Activated CD4-positive, alpha-beta memory T cell treated with anti-CD3 and anti-CD28 coated beads for 36 hours (primary cell): Measurements from ENCODE around the gene SSU72. TPM values are rescaled to one million over a fixed set of nuclear protein-coding genes. Genes with fewer than 3 reads are reported as not detected.
"Not testable (repeated sequence)": the region's sequence is repeated elsewhere in the genome, so short reads cannot be mapped to it uniquely, and the experiment has no call there.

Experiments
- CTCF ChIA-PET: fragments of 350-600 bp; sonication (Branson Sonifier 250); formaldehyde crosslinking; loops from one replicate; lab custom pipeline; 2021; ENCODE audit warnings: antibody characterized with exemption, inconsistent platforms; lab: Charles Lee
- POLR2A ChIA-PET: fragments of 350-600 bp; sonication (Branson Sonifier 250); formaldehyde crosslinking; loops from one replicate; lab custom pipeline; 2021; ENCODE audit warnings: antibody characterized with exemption; lab: Charles Lee
- DNase-seq: peaks from one replicate; pipeline ENCODE4 v3.0.0-alpha.2; 2020
- H3K27ac Mint-ChIP-seq: one replicate; pipeline ENCODE4 v1.8.0; 2021; ENCODE audit warnings: mixed read lengths
- H3K27me3 Mint-ChIP-seq: one replicate; pipeline ENCODE4 v1.8.0; 2021; ENCODE audit warnings: mixed read lengths
- H3K36me3 Mint-ChIP-seq: one replicate; pipeline ENCODE4 v1.8.0; 2021; ENCODE audit warnings: mixed read lengths
- H3K4me1 Mint-ChIP-seq: one replicate; pipeline ENCODE4 v1.8.0; 2021; ENCODE audit warnings: low read depth, mixed read lengths
- H3K4me3 Mint-ChIP-seq: one replicate; pipeline ENCODE4 v1.8.0; 2021; ENCODE audit warnings: mild to moderate bottlenecking, mixed read lengths
- H3K9me3 Mint-ChIP-seq: one replicate; pipeline ENCODE4 v1.8.0; 2021; ENCODE audit warnings: mixed read lengths
- intact Hi-C: fragments of 100-400 bp; cut with micrococcal nuclease; formaldehyde crosslinking; loops from one replicate; pipeline ENCODE4 v1.15.1; 2023
- total RNA-seq, 2 experiments: library from RNA; stranded (reverse); gene quantifications; one replicate each; pipeline ENCODE4 v1.2.3, GENCODE V29; 2021

The SSU72 gene
- total RNA-seq, 2 experiments from 2014 or later, result 106 to 107 TPM

DNA sequence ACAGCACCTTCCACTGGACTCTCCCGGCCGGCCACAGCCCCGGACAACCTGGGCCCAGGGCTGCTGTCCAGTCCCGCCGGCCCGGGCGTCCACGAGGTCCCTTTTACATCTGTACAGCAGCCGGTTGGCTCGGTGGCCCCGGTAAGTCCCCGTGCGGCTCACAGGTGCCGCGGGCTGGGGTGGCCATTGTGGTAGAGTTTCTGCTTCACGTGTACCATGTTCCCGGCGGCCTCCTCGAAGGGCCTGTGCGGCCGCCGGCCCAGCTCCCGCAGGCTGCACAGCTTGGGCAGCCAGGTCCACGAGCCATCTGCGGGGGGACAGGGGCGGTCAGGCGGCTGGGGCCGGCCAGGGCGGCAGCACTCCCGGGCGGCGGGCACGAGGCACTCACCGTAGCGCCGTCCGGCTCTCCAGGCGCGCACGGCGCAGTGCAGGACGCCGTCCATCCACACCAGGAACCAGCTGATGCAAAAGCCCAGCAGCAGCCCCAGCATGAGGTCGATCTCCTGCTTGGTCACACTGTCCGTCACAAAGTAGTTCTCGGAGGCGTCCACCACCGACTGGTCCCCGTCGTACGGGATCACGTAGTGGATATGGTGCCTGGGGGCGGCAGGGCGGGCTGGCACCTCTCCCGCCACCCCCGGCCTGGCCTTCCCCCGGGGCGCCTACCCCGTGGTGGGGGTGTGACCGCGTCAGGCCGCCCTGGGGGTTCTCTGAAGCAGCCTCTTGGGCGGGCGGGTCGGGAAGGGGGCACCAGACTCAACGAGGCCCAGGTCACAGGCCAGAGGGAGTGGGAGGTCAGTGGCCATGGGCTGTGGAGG lies 39.3 kb downstream of the SSU72 start:
- DNase-seq, result no peak
- ChIA-PET CTCF (interaction anchor here (1.1 kb wide), 1 partner anchor 163 kb away, joined by 3 read pairs; no protein-coding TSS in a partner anchor), POLR2A (no interaction called here)
- Mint-ChIP-seq H3K27me3 (no peaks in the 10 kb centered on the region), H3K36me3 (peaks cover 12% of the 10 kb centered on the region), H3K9me3 (peaks cover 9% of the 10 kb centered on the region), H3K27ac (no peak overlapping the region), H3K4me1 (no peaks in the 10 kb centered on the region), H3K4me3 (no peak overlapping the region)
- intact Hi-C loops, result no loop called here

DNA sequence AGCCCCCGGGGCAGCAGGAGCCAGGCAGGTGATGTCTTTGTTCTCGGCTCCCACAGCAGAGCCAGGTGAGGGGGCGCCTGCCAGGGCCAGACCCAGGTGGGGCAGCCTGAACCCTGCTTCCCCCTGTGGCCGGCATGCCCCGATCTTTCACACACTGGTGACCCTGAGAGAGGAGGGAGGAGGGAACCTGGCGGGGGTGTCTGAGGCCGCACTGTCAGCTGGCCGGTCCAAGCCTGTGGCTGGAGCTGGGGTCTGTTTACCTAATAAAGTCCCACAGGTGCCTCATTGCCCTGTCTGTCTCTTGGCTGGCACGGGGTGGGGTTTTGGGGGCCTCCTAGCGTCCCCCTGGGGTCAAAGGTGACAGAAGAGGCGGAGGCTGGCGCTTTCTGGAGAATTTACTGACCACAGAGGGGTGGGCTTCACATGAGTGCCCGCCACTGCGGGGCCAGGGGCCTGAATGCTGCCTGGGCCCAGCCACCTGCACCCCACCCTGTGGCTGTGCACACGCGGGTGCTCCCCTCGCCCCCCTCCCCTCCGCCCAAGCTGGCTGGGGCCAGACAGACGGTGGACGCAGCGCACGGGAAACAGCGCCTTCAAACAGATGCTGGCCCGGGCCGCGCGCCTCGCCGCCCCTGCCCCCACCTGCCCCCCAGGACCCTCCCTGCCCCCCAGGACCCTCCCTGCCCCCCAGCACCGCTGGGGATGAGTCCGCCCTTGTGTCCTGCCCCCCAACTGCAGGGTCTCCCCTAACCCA lies 40.1 kb downstream of the SSU72 start:
- H3K4me1 Mint-ChIP-seq, result no peaks in the 10 kb centered on the region
- ChIA-PET POLR2A (no interaction called here), CTCF (no interaction called here)
- intact Hi-C loops, result no loop called here
- peaks cover 20% of the 10 kb centered on the region for H3K36me3 Mint-ChIP-seq
- H3K9me3 Mint-ChIP-seq, result peaks cover 9% of the 10 kb centered on the region
- no peak for DNase-seq
- no peak overlapping the region for H3K27ac Mint-ChIP-seq
- H3K27me3 Mint-ChIP-seq, result no peaks in the 10 kb centered on the region
- H3K4me3 Mint-ChIP-seq, result no peak overlapping the region

DNA sequence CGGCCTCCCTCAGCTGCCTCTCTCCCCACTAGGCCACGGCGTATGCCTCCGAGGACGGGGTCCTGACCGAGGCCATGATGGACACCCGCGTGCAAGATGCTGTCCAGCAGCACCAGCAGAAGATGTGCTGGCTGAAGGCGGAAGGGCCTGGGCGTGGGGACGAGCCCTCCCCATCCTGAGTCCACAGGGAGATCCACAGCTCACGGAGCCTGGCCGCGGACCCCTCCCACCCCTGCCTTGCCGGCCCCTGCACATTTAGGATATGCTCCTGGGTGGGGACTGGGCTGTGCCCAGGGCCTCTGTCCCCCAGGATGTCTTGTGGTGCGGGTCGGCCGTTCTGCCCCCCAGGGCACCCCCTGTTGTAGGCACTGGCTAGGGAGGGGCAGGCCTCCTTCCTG lies 40.8 kb downstream of the SSU72 start:
- peaks cover 23% of the 10 kb centered on the region for H3K36me3 Mint-ChIP-seq
- H3K27me3 Mint-ChIP-seq, H3K4me3 Mint-ChIP-seq, DNase-seq, POLR2A ChIA-PET, intact Hi-C loops, H3K27ac Mint-ChIP-seq, H3K9me3 Mint-ChIP-seq, H3K4me1 Mint-ChIP-seq, CTCF ChIA-PET: not testable (repeated sequence)

DNA sequence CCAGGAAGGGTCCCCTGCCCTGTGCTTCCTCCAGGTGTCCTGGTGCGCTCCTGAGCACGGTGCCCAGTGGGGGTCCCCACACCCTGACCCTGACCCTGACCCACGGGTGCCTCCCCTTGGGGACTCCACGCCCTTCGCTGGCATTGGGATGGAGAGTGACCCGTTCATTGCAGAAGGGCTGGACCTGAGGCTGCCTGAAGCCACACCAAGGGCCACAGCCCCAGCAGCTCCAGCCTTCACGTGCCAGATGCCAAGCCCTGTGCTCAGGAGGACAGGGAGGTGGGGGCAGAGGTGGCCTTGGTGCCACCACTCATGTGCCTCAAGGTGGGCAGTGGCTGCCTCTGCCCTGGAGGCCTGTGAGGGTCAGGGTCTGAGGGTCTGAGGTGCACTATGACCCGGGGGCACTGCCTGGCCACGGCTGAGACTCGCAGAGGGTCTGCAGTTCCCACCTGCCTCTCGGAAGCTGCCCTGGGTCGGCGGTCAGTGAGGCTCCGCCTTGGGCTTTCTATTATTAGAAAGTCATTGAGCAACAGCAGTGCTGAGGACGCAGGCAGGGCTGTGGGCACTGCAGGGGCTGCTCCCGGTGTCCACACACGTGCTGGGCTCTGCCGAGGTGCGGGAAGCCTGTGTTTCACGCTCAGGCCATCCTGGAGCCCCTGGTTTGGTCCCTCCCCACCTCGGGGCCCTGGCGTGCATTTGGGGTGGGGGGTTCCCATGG lies 41.3 kb downstream of the SSU72 start:
- H3K9me3 Mint-ChIP-seq, CTCF ChIA-PET, DNase-seq, intact Hi-C loops, H3K4me3 Mint-ChIP-seq, H3K27me3 Mint-ChIP-seq, POLR2A ChIA-PET, H3K4me1 Mint-ChIP-seq, H3K27ac Mint-ChIP-seq: not testable (repeated sequence)
- H3K36me3 Mint-ChIP-seq, result peaks cover 26% of the 10 kb centered on the region

DNA sequence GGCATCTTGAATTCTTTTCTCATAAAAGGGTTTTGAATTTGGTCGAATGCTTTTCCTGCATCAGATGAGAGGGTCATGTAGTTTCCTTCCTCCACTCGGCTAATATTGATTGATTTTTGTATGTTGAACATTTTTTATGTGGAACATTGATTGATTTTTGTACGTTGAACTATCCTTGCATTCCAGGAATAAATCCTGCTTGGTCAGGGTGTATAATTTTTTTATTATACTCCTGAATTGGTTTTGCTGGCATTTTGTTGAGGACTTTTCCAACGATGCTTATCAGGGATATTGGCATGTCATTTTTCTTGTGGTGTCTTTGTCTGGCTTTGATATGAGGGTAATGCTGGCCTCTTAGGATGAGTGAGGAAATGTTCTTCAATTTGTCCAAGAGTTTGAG lies 42.7 kb downstream of the SSU72 start:
- Mint-ChIP-seq H3K4me1 (no peaks in the 10 kb centered on the region), H3K27me3 (no peaks in the 10 kb centered on the region), H3K27ac (no peak overlapping the region), H3K4me3 (no peak overlapping the region), H3K9me3 (peaks cover 9% of the 10 kb centered on the region), H3K36me3 (peaks cover 30% of the 10 kb centered on the region)
- no peak for DNase-seq
- POLR2A ChIA-PET, result interaction anchor here (0.6 to 0.7 kb wide), 2 partner anchors 38 to 803 kb away, joined by 4 read pairs; no protein-coding TSS in a partner anchor
- intact Hi-C loops, result no loop called here
- CTCF ChIA-PET, result no interaction called here

DNA sequence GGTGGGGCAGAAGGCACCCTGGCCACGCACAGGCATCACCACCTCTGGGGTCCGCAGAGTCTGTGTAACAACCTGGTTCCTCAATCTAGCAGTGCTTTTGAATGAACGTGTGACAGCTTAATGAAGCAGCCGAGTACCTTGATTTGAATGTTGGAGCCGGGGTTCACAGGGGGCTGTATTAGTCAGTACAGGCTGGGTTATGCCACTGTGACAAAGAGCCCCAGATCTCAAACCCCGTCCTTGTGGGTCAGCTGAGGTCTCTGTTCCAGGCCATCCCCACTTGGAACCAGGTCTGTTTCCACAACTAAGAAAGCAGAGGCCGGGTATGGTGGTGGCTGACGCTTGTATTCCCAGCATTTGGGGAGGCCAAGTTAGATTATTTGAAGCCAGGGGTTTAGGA lies 44.7 kb downstream of the SSU72 start:
- Mint-ChIP-seq H3K9me3 (peaks cover 9% of the 10 kb centered on the region), H3K27ac (no peak overlapping the region), H3K27me3 (no peaks in the 10 kb centered on the region), H3K36me3 (peaks cover 30% of the 10 kb centered on the region), H3K4me3 (no peak overlapping the region), H3K4me1 (no peaks in the 10 kb centered on the region)
- intact Hi-C loops, result no loop called here
- CTCF ChIA-PET, result no interaction called here
- no peak for DNase-seq
- POLR2A ChIA-PET, result no interaction called here

DNA sequence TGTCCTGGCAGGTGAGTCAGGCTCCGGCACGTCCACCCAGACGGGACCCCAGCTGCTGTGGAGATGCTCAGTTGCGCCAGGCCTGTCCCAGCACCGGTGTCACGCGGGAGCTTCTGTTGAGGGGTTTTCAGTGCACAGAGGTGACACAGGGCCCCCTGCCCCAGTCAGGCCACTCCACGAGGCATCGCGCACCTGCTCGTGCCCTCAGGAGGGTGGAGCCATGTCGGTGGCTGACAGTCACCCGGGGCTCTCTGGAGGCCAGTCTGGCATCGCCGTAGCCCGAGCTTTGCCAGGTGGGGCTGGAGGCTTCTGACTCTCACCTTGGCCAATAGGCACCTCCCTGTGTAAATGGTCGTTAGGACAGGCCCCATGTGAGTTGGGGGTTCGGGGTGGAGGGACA lies 45.3 kb downstream of the SSU72 start:
- no peak for DNase-seq
- Mint-ChIP-seq H3K9me3 (peaks cover 9% of the 10 kb centered on the region), H3K27ac (no peak overlapping the region), H3K27me3 (no peaks in the 10 kb centered on the region), H3K4me1 (no peaks in the 10 kb centered on the region), H3K4me3 (no peak overlapping the region), H3K36me3 (peaks cover 30% of the 10 kb centered on the region)
- ChIA-PET POLR2A (no interaction called here), CTCF (no interaction called here)
- intact Hi-C loops, result no loop called here

DNA sequence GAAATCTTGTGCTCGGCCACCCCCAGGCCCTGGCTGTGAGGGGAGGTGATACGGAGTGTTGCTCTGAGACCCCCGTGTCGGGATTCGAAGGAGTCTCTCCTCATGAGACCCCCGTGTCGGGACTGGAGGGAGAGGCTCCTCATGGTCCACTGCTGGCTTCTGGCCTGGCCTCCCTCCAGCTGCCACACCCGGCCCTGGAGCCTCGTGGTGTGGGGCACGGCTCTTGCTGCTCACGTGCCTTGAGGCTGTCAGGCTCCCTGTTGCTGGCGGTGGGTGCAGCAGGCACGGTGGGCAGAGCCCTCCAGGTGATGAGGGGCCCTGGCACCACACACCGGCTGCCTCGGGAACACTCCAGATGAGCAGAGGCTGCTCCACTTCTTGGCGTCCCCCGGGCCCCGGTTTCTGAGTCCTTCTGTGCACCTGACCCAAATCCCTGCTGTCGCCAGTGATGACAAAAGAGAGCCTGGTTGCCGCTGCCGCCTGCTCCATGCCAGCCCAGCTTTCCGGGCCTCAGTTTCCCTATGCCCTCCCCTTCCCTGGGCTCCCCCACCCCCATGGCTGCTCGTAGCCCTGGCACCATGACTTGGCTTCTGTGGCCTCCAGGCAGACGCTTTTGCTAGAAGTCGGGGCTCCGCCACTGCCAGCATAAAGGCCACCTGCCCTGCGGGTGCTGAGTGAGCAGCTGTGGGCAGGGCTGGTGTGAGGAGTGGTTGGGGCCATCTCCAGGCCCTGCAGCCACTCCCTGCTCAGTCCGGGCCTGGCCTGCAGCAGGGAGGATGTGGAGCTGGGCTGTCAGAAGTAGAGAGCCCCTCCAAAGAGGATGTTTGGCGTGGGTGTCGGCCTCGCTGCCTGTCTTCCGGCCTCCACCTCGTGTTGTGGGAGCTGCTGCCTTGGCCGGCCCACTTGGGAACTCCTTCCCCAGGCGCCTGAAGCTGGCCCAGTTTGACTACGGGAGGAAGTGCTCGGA lies 46.1 kb downstream of the SSU72 start:
- Mint-ChIP-seq H3K4me3 (no peak overlapping the region), H3K36me3 (peaks cover 31% of the 10 kb centered on the region), H3K27ac (no peak overlapping the region), H3K4me1 (no peaks in the 10 kb centered on the region), H3K9me3 (peaks cover 9% of the 10 kb centered on the region), H3K27me3 (no peaks in the 10 kb centered on the region)
- intact Hi-C loops, result no loop called here
- no peak for DNase-seq
- ChIA-PET POLR2A (no interaction called here), CTCF (no interaction called here)

DNA sequence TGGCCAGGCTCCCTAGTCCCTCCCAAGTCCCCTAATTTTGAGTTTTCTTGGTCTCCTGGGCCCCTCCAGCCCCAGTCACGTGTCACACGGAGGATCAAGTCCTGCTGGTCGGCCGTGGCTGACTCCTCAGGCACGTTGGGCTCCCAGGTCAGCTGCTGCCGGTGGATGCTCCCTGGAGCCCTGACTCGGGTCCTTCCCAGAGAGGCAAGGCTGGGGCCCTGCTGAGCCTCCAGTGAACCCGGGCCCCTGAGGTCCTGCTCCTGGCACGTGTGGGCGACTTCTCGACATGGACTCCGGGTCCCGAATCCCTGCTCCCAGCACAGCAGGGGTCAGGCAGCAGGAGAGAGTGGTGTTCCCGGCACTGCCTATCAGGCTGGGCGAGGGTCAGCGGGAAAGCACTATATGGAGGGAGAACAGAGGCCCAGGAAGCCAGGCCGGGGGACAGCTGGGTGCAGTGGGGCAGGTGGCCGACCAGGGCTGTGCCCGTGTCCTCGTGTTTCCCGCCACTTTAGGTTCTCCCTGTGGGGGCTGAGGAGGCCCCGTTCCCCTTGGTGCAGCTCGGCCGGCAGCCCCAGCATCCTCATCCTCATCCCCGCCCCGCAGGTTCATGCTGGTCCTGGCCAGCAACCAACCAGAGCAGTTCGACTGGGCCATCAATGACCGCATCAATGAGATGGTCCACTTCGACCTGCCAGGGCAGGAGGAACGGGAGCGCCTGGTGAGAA lies 47.4 kb downstream of the SSU72 start:
- H3K9me3 Mint-ChIP-seq, result peaks cover 9% of the 10 kb centered on the region
- no peaks in the 10 kb centered on the region for H3K27me3 Mint-ChIP-seq
- POLR2A ChIA-PET, result no interaction called here
- intact Hi-C loops, result no loop called here
- H3K36me3 Mint-ChIP-seq, result peaks cover 27% of the 10 kb centered on the region
- CTCF ChIA-PET, result no interaction called here
- H3K4me1 Mint-ChIP-seq, result no peaks in the 10 kb centered on the region
- no peak for DNase-seq
- no peak overlapping the region for H3K27ac Mint-ChIP-seq
- H3K4me3 Mint-ChIP-seq, result no peak overlapping the region

DNA sequence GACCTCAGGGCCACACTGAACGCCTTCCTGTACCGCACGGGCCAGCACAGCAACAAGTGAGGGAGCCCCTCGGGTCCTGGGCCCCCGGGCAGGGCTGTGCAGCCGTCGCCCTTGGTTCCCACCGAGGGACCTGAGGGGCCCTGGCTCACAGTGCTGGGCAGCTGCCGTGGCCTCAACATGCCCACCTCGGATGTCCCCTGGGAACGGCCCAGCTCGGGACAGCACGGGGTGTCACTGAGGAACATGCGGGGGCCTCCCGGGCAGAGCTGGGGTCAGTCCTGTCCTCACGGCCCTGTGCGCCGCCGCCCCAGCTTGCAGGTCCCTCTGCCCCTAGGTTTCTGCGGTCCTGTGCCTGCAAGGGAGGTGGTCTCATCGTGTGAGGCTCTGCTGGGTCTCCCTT lies 48.2 kb downstream of the SSU72 start:
- H3K36me3 Mint-ChIP-seq, result peaks cover 22% of the 10 kb centered on the region
- intact Hi-C loops, DNase-seq, H3K27me3 Mint-ChIP-seq, H3K4me1 Mint-ChIP-seq, H3K9me3 Mint-ChIP-seq, CTCF ChIA-PET, POLR2A ChIA-PET, H3K4me3 Mint-ChIP-seq, H3K27ac Mint-ChIP-seq: not testable (repeated sequence)

DNA sequence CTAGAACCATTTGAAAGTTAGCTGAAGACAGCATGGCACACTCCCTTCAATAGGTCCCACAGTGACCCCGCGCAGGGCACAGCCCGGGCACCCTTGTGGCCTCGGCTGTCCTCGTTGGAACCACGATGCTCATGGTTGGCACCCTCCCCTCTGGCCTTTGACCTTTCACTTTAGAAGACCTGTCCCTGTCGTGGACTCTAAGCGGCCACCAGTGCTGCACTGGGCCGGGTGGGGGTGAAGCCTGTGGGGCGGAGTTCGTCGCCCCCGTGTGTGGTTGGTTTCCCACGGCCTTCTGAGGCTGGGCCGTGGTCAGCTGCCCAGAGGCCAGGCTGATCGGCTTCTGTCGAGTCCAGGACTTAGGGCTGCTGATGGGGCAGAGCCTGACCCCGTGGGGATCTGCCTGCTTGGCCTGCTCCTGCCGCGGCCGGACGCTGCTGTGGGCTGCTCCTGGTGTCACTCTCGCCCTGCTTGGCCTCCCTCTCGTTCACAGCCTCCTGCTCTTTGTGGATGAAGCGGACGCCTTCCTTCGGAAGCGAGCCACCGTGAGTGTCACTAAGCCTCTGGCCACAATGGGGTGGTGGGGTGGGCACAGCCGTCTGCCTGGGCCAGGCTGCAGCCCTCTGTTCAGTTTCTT lies 49.8 kb downstream of the SSU72 start:
- peaks cover 15% of the 10 kb centered on the region for H3K36me3 Mint-ChIP-seq
- H3K4me1 Mint-ChIP-seq, H3K9me3 Mint-ChIP-seq, H3K27me3 Mint-ChIP-seq, intact Hi-C loops, POLR2A ChIA-PET, DNase-seq, CTCF ChIA-PET, H3K4me3 Mint-ChIP-seq, H3K27ac Mint-ChIP-seq: not testable (repeated sequence)
